Fibroblast of upper back skin (primary cell): ENCODE measurements around the gene TIGD1.

ENCODE experiments used
- DNase-seq: peaks from one replicate; pipeline ENCODE4 v3.0.0-alpha.2; 2013

The TIGD1 gene

GRCh38 chr2:232569541-232569940 lies 19.2 kb upstream of the TIGD1 start:
- DNase-seq: no peak

- DNase-seq: peak; percentile 29
Measured at GRCh38 chr2:232568161-232568560, 17.8 kb upstream of the TIGD1 start.

- no peak for DNase-seq
Measured at GRCh38 chr2:232567721-232568120, 17.4 kb upstream of the TIGD1 start.

GRCh38 chr2:232563580-232563979 lies 13.2 kb upstream of the TIGD1 start:
- peak; percentile 26 for DNase-seq

- no peak for DNase-seq
Measured at GRCh38 chr2:232562515-232563151, 12.3 kb upstream of the TIGD1 start.

- DNase-seq: no peak
Measured at GRCh38 chr2:232556426-232556825, 6.1 kb upstream of the TIGD1 start.

GRCh38 chr2:232551776-232552175 lies 1.4 kb upstream of the TIGD1 start:
- DNase-seq: no peak

- DNase-seq: no peak
Measured at GRCh38 chr2:232551250-232551638, 887 bp upstream of the TIGD1 start.

GRCh38 chr2:232549655-232550353 lies 553 bp downstream of the TIGD1 start:
- DNase-seq: no peak

- DNase-seq: no peak
Measured at GRCh38 chr2:232547991-232548390, 2.4 kb downstream of the TIGD1 start.

- no peak for DNase-seq
Measured at GRCh38 chr2:232545511-232546375, 4.6 kb downstream of the TIGD1 start.

- DNase-seq: no peak
Measured at GRCh38 chr2:232544674-232545073, 5.7 kb downstream of the TIGD1 start.

- DNase-seq: no peak
Measured at GRCh38 chr2:232543928-232544631, 6.3 kb downstream of the TIGD1 start.

- no peak for DNase-seq
Measured at GRCh38 chr2:232543491-232543890, 6.9 kb downstream of the TIGD1 start.

GRCh38 chr2:232542715-232543467 lies 7.5 kb downstream of the TIGD1 start:
- no peak for DNase-seq

GRCh38 chr2:232541961-232542714 lies 8.2 kb downstream of the TIGD1 start:
- DNase-seq: no peak

GRCh38 chr2:232541195-232541960 lies 9.0 kb downstream of the TIGD1 start:
- DNase-seq: no peak

GRCh38 chr2:232540441-232541041 lies 9.8 kb downstream of the TIGD1 start:
- no peak for DNase-seq

GRCh38 chr2:232539298-232540231 lies 10.8 kb downstream of the TIGD1 start, which contains the start of gene CHRNG:
Gene CHRNG (plus strand): TSS chr2:232539692. CDS start chr2:232539748, 56 bp downstream.
- DNase-seq: no peak
